T follicular helper cell (primary cell): Measurements from ENCODE around the gene RUNX3.

ENCODE experiments used
- DNase-seq: peaks from one replicate; pipeline ENCODE4 v3.0.0-alpha.2; 2020; ENCODE audit warnings: low read depth

The RUNX3 gene

DNA sequence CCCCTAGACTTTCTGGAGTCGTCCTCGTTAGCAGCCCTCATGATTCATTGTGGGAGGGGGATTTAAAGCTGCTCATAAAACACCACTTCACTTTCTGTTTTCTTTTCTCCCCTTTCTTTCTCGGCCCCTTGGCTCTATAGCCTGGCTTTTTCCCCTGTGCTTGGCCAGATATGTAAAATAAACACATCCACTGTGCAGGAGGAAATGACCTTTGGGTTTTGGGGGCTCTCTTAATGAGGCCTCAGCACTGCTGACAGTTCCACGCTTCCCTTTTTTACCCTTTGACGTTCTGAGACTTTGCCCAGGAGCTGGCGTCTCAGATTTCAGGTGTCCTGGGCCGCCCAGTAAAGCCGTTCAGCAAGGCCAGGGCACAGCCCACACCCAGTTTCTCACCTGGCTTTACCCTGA is 65.7 kb downstream of the RUNX3 start:
- DNase-seq = no peak

- DNase-seq = no peak
These were observed 67.1 kb downstream of the RUNX3 start for GRCh38 chr1:24862775-24863483.

DNA sequence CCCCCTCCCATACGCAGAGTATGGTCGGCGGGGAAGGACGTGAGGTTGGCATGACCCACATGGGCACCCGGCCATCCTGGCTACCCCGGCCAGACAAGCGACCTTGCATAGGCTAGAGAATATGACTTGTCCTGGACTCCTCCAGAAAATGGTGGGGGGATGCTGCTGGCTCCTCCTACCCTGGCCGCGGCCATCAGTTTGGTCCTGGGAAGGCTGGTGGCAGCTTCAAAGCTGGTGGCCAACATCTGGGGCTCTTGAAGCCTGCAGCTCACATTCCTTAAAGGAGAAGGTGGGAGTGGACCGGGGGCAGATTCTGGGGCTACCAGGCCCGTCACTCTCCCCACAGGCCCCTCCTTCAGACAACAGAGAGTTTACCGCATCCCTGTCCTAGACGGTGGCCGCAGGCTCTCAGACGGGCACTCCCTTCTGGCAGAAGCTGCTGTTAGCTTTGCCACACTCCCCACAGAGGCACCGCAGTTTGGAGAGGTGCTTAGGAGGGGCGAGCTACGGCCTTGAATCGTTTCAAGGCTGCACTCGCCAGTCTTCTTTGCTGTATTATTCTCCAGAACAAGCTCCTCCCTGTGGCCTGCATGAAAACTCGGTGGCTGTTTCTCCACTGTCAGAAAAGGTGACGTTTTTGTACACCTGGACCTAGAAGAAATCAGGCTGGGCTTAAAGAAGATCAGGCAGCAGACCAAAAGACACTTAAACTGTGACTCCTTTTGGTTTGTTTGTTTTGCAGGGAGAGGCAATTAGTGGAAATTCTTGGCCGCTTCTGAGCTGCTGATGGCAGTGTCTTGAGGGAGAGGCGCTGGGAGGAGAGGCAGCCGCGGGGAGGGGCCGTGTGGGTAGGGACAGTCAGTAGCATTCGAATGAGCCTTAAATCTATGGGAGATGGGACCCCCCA is 68.0 kb downstream of the RUNX3 start:
- no peak for DNase-seq

DNA sequence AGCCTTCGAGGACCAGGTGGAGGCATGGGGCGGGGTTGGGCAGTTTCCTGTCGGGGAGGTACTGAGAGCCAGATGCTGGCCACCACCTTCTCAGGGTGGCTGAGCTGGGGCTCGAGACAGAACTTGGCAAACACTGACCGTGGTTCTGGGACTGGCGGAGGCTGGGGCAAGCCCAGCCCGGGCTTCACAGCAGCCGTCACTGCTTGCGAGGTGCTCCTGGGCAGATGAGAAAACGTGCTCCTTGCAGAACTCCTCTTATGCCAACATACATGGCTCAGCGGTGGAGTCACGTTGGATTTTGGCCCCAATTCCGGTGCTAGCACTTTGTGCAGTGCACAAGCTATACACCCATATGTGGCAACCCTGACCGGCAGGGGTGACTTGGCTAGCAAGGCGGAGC is 69.2 kb downstream of the RUNX3 start:
- DNase-seq = no peak

DNA sequence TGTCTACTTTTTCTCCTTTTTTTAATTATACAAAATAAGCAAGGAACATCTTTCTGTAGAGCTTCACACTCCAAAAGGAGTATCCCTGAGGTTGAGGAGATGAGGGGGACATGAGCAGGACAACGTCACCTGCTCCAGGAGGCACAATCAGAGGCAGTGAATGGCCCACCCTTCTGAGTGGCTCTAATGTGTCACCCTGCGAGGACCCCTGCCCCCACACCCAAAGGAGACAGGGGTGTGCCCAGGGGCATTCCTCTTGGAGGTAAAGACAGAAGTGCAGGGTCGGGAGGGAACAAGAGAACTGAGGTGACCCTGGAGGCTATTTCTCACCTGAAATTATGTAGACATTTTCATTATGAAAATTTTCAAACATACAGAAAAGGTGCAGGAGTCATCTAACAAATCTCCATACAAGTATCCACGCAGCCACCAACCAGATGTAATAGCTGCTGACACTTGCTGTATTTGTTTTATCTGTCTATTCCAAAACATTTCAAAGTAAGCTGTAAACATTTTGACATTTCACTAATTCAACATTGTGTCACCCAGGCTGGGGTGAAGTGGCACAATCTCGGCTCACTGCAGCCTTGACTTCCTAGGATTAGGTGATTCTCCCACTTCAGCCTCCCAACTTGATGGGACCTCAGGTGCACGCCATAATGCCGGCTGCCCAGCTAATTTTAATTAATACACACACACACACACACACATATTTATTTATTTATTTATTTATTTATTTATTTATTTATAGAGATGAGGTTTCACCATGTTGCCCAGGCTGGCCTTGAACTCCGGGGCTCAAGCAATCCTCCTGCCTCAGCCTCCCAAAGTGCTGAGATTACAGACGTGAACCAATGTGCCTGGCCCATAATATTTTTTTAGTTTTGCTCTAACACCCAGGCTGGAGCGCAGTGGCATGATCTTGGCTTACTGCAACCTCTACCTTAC is 70.7 kb downstream of the RUNX3 start:
- DNase-seq = no peak

DNA sequence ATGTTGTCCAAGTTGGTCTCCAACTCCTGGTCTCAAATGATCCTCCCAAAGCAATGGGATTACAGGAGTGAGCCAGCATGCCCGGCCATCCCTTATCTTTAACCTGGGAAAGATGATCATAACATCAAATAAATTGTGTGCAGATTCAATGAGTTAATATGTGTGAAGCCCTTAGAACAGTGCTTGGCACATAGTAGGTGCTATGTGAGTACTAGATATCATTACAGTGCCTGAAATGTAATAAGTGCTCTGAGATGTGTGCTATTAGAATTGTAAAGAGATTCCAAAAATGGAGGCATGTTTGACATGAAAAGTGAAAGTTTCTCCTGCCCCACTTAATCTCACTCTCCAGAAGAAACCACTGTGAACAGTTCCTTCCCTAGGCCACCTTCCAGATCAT is 71.8 kb downstream of the RUNX3 start:
- DNase-seq = no peak

DNA sequence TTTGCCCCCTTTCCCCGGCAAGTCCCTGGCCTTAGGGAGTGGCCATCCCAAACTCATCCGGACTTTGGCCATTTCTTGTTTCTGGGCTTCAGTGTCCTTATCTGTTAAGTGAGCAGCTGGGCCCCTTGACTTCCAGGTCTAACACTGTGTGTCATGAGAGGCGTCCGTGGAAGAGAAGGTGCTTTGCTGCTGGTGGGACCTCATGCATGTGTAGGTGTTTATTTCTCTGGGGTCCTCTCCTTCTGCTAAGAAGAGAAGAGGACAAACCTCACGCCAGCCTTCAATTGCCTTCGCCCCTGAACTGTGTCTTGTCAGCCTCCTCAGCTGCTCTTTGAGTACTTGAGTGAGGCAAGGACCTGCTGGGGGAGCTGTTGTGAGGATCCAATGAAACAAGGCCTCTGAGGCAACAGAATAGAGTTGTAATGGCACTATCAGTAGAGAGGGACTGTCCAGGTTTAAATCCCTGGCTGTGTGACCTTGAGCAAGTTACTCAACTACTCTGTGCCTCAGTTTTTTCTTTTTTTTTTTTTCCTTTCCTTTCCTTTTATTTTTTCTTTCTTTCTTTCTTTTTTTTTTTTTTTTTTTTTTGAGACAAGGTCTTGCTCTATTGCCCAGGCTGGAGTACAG is 72.5 kb downstream of the RUNX3 start:
- DNase-seq = no peak

- no peak for DNase-seq
These were observed 73.1 kb downstream of the RUNX3 start for GRCh38 chr1:24856787-24857506.

DNA sequence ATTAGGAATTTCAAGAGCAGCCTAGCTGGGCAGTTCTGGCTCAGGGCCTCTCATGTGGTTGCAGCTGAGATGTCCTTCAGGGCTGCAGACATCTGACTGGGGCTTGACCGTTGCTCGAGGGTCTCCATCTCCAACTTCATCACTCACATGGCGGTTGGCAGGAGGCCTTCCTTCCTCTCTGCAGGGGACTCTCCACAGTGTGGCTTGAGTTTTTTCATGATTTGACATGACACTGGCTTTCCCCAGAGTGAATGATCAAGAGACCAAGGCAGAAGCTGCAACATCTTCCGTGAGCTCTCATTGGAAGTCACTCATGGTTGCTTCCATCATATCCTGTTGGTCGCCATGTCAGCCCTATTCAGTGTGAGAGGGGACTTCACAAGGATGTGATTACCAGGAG is 74.6 kb downstream of the RUNX3 start:
- no peak for DNase-seq

GRCh38 chr1:24853649-24854048 is 76.4 kb downstream of the RUNX3 start:
- DNase-seq = no peak

GRCh38 chr1:24850328-24850920 is 79.7 kb downstream of the RUNX3 start:
- DNase-seq = no peak

DNA sequence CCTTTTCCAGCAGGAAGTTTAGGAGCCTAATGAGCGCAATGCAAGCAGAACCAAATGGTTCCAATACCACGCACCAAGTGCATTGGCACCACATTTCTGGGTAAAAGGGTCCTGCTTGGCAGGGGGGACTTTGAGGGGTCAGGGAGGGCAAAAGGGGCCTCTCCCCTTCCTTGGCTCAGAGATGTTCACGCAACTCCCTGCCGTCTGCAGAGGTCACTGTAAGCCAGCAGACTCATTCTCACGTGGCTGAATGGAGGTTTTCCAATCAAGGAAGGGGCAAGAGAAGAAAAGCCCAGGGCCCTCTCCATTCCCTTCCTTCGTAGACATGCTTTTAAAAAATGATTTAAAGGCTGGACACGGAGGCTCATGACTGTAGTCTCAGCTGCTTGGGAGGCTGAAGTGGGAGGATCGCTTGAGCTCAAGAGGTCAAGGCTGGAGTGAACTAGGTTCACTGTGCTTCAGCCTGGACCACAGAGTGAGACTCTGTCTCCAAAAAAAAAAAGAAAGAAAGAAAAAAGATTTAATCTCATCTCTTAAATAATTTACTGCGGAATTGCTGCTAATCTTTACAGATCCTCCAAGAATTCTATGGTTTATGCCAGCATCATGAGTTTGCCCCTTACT is 80.3 kb downstream of the RUNX3 start:
- no peak for DNase-seq
